Endothelial cell of umbilical vein (primary cell): ENCODE measurements around the gene GLB1L2.

Experiments
- EZH2 ChIP-seq: IDR thresholded peaks from 2 replicates; pipeline ENCODE4 v1.6.1; 2012; ENCODE audit warnings: borderline replicate concordance, low read depth, mild to moderate bottlenecking, moderate library complexity, low read length, inconsistent platforms; ENCODE audit not compliant: severe bottlenecking
- POLR2A ChIP-seq: IDR thresholded peaks from 2 replicates; pipeline ENCODE4 v1.6.1; 2012; ENCODE audit warnings: low read depth, mild to moderate bottlenecking, control low read depth, low read length
- TF ChIP-seq, protein P1 (sequence below), 2 donors: IDR thresholded peaks; 1 replicate in 1 of 2; 2 replicates in 1 of 2; pipeline ENCODE4 v1.5.1; 2011; ENCODE audit warnings: low read length in 2 of 2, mild to moderate bottlenecking in 2 of 2, moderate library complexity in 2 of 2, control low read depth in 1 of 2, inconsistent platforms in 1 of 2, low read depth in 1 of 2; ENCODE audit not compliant: insufficient read depth in 1 of 2; ENCODE audit errors: extremely low read depth in 1 of 2

DNA sequence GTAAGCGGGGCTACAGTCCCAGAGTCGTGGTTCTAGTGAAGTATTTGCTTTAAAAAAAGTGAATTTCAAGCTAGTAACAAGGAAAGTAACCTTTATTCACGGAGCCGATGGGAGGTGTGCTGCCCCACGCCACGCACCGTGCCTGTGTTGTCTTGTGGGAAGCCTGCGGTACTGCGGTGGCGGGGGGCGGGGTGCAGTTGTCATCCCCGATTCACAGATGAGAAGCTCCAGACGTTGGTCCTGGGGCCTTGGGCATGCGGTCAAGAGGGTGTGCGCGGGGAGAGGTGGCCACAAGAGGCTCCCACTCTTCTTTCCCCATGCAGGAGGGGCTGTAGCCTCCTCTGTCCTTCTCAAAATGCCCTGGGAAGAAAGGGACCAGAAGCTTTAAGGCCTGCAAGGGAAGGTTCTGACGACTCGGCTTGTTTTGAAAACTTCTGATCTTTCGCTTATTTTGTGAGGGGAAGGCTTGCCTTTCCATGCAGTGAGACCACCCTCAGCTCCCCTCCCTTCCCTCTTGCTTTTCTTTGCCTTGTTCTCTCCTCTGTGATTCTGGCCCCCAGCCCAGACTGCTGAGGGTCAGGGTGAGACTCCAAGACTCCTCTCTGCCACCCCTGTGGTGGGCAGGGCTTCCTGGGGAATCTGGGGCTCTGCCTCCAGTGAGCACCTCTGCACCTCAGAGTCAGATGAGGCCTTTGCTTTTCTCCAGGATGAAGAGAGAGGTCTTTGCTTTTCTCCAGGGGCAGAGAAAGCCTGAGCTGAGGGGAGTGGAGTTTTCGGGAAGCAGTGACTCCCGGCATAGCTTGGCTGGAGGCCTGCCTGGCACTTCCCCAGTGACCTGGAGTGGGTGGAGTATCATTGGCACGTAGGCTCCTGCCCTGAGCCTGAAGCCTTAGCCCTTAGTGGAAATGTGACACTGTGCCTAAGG is 49.4 kb upstream of the GLB1L2 start:
- TF ChIP-seq, protein P1, sequence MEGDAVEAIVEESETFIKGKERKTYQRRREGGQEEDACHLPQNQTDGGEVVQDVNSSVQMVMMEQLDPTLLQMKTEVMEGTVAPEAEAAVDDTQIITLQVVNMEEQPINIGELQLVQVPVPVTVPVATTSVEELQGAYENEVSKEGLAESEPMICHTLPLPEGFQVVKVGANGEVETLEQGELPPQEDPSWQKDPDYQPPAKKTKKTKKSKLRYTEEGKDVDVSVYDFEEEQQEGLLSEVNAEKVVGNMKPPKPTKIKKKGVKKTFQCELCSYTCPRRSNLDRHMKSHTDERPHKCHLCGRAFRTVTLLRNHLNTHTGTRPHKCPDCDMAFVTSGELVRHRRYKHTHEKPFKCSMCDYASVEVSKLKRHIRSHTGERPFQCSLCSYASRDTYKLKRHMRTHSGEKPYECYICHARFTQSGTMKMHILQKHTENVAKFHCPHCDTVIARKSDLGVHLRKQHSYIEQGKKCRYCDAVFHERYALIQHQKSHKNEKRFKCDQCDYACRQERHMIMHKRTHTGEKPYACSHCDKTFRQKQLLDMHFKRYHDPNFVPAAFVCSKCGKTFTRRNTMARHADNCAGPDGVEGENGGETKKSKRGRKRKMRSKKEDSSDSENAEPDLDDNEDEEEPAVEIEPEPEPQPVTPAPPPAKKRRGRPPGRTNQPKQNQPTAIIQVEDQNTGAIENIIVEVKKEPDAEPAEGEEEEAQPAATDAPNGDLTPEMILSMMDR (IDR thresholded peaks at IDR 0.05; ENCODE audit: extremely low read depth in 1 of 2, insufficient read depth in 1 of 2, low read depth in 1 of 2, low read length in 2 of 2) = no peak
- TF ChIP-seq EZH2 (no peak), POLR2A (no peak)
